ENCODE results near the gene SERHL2.
"Not testable (repeated sequence)": the region's sequence is repeated elsewhere in the genome, so short reads cannot be mapped to it uniquely, and the experiment has no call there.

Gene SERHL2

GRCh38 chr22:42553475-42554361, at the start of gene SERHL2:
SERHL2 (plus strand) TSS chr22:42553956; CDS start chr22:42554021, 65 bp downstream.
- Mint-ChIP-seq H3K4me3 (peak within 1 kb of the TSS; percentile 84 to 88), H3K4me1 (peaks cover 28 to 45% of the 10 kb centered on the region in 2 donors), H3K9me3 (no peaks in the 10 kb centered on the region), H3K36me3 (no peaks in the 10 kb centered on the region), H3K27me3 (no peaks in the 10 kb centered on the region), H3K27ac (peak within 1 kb of the TSS; percentile 76)
- DNase-seq (peak; percentile 76), ATAC-seq (replicated peaks) (peak; percentile 88 to 93)

DNA sequence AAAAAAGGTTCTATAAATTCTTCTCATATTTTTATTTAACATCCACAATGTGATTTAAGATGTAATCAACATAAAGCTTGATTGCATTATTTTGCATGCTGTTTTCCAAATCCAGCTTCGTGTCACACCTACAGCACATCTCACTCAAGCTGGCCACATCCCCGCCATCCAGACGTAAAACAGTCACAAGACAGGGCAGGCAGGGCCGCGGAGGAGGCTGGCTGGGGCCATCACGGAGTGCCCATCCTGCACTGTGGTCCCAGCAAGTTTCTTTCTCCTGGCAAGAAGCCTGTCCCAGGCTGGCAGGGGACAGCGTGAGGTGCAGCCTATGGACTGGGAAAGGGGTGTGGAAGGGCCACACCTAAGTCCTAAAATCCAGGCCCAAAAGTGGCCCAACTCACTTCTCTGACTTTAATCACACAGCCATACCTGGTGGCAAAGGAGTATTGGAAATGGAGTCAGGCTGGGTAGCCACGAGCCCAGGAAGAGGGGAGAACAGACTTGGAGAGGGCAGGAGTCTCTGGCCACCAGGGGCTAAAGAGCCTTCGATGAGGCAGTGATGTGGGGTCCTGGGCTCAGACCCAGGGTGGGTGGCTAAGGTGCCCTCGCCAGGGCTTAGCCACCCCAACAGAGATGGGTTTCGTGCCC, 45.3 kb upstream of the SERHL2 start:
- peak; percentile 14 to 17 for ATAC-seq (replicated peaks)
- not testable (repeated sequence) for H3K36me3 Mint-ChIP-seq, DNase-seq, H3K4me1 Mint-ChIP-seq, H3K4me3 Mint-ChIP-seq, H3K9me3 Mint-ChIP-seq, H3K27me3 Mint-ChIP-seq
- H3K27ac Mint-ChIP-seq, result peak overlapping the region; percentile 62

GRCh38 chr22:42508975-42509364, 44.8 kb upstream of the SERHL2 start:
- H3K27me3 Mint-ChIP-seq, H3K9me3 Mint-ChIP-seq, H3K4me3 Mint-ChIP-seq, H3K4me1 Mint-ChIP-seq, DNase-seq: not testable (repeated sequence)
- peak overlapping the region; percentile 47 for H3K27ac Mint-ChIP-seq
- peaks cover 9 to 12% of the 10 kb centered on the region in 2 donors for H3K36me3 Mint-ChIP-seq
- peak in 1 of 2 donors; percentile 10 for ATAC-seq (replicated peaks)

DNA sequence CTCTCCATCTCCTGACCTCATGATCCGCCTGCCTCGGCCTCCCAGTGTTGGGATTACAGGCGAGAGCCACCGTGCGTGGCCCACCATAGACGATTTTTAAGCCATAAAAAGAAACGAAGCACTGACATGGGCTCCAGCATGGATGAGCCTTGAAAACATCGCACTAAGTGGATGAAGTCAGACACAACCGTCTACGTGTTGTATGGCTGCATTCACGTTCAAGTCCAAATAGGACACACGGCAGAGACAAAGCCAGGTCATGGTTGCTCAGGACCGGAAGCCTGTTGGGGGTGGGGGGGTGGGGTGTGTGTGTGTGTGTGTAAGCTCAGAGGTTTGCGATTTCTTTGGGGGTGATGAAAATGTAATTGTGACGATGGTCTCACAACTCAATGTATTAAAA, 44.2 kb upstream of the SERHL2 start:
- peaks cover 9 to 16% of the 10 kb centered on the region in 2 donors for H3K36me3 Mint-ChIP-seq
- no peaks in the 10 kb centered on the region for H3K9me3 Mint-ChIP-seq
- DNase-seq (no peak), ATAC-seq (replicated peaks) (no peak)
- H3K4me3 Mint-ChIP-seq, result no peak overlapping the region
- H3K4me1 Mint-ChIP-seq, result peaks cover 6 to 9% of the 10 kb centered on the region in 2 donors
- H3K27ac Mint-ChIP-seq, result no peak overlapping the region
- H3K27me3 Mint-ChIP-seq, result no peaks in the 10 kb centered on the region

DNA sequence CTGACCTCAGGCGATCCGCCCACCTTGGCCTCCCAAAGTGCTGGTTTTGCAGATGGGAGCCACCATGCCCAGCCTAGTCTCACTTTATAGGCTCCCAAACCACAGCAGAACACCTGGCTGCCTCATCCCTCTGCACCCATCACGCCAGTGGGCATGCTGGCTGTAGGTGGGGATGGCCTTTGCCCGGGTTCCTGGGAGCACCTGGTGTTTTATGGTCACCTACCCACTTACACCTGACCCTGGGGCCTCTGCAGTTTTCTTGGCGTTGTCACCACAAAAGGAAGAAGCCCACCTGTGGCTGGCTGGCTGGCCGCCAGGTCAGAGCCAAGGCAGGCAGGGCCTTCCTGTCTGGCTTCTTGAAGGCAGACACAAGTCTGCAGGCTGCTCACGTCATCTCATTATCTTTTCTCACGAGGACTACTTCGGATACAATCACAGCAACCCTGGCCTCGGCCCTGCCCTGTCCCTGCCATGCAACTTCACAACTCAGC, 42.3 kb upstream of the SERHL2 start:
- DNase-seq (no peak), ATAC-seq (replicated peaks) (no peak)
- H3K4me1 Mint-ChIP-seq, result peaks cover 9 to 10% of the 10 kb centered on the region in 2 donors
- H3K27me3 Mint-ChIP-seq, result no peaks in the 10 kb centered on the region
- peak overlapping the region; percentile 67 for H3K27ac Mint-ChIP-seq
- peaks cover 16 to 22% of the 10 kb centered on the region in 2 donors for H3K36me3 Mint-ChIP-seq
- no peaks in the 10 kb centered on the region for H3K9me3 Mint-ChIP-seq
- no peak overlapping the region for H3K4me3 Mint-ChIP-seq

DNA sequence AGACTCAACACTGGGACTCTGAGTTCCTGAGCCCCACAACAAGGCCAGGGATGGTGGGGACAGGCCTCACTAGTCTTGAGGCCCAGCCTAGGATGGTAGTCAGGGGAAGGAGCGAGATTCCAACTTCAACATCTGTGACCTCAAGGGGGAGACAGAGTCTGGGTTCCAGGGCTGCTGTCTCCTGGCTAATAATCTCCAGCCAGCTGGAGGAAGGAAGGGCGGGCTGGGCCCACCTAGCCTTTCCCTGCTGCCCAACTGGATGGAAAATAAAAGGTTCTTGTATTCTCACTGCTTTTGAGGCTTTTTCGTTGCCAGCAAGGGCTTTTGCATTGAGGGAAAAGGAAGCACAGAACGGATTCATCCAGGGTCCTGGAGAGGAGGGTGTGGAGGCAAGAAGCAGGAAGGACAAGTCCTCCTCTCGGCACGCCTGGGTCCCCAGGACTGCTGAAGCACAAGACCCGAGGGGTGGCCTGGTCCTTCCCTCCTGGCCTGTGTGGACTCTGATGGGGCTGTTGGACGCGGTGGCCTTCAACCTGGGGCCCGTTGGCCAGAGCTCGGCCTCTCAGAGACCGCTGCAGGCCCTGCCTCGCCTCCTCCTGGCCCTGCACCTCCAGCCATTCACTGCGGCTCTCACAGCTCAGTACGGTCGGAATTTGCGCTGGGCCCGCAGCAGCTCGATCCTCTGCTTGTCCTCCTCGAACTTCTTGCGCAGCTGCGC, 41.3 kb upstream of the SERHL2 start:
- not testable (repeated sequence) for H3K9me3 Mint-ChIP-seq, H3K4me3 Mint-ChIP-seq
- peaks cover 9 to 12% of the 10 kb centered on the region in 2 donors for H3K4me1 Mint-ChIP-seq

GRCh38 chr22:42514331-42514730, 39.4 kb upstream of the SERHL2 start:
- ATAC-seq (replicated peaks); H3K9me3 Mint-ChIP-seq; H3K4me3 Mint-ChIP-seq; H3K27me3 Mint-ChIP-seq; DNase-seq: not testable (repeated sequence)
- H3K36me3 Mint-ChIP-seq, result peaks cover 27 to 31% of the 10 kb centered on the region in 2 donors
- peaks cover 16 to 22% of the 10 kb centered on the region in 2 donors for H3K4me1 Mint-ChIP-seq
- peak overlapping the region; percentile 75 for H3K27ac Mint-ChIP-seq

More for the DNA sequence above, 41.3 kb upstream of the SERHL2 start:
- ATAC-seq (replicated peaks); H3K27me3 Mint-ChIP-seq; DNase-seq: not testable (repeated sequence)
- peak overlapping the region; percentile 37 for H3K27ac Mint-ChIP-seq
- H3K36me3 Mint-ChIP-seq, result peaks cover 19 to 25% of the 10 kb centered on the region in 2 donors

DNA sequence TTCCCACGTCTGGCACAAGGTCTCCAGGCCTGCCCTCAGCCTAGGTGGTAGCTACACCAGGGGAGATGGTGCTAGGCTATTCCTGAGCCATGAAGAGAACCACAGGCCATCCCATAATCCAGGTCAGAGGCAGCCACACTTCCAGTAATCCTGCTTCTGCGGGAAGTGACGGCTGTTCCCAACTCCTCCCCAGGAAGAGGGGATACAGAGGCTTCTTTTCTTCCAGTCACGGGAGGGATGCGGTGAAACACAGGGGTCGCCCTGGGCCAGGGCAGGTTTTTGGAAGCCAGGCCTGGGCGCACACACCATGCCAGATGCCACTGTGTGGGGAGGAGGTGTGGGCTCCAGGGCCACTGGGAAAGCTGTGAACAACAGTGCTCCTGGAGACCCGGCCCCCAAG, 38.5 kb upstream of the SERHL2 start:
- H3K27ac Mint-ChIP-seq, result peak overlapping the region; percentile 56
- peaks cover 21 to 29% of the 10 kb centered on the region in 2 donors for H3K4me1 Mint-ChIP-seq
- peaks cover 27 to 31% of the 10 kb centered on the region in 2 donors for H3K36me3 Mint-ChIP-seq
- DNase-seq; H3K4me3 Mint-ChIP-seq; H3K9me3 Mint-ChIP-seq; H3K27me3 Mint-ChIP-seq; ATAC-seq (replicated peaks): not testable (repeated sequence)

GRCh38 chr22:42515896-42516295, 37.9 kb upstream of the SERHL2 start:
- Mint-ChIP-seq H3K4me1 (peaks cover 20 to 34% of the 10 kb centered on the region in 2 donors), H3K4me3 (no peak overlapping the region), H3K27ac (no peak overlapping the region), H3K27me3 (no peaks in the 10 kb centered on the region), H3K36me3 (peaks cover 24 to 27% of the 10 kb centered on the region in 2 donors), H3K9me3 (no peaks in the 10 kb centered on the region)
- no peak for ATAC-seq (replicated peaks)
- no peak for DNase-seq

GRCh38 chr22:42517103-42517502, 36.7 kb upstream of the SERHL2 start:
- Mint-ChIP-seq H3K36me3 (peaks cover 20 to 22% of the 10 kb centered on the region in 2 donors), H3K4me1 (peaks cover 20 to 35% of the 10 kb centered on the region in 2 donors)
- H3K27ac Mint-ChIP-seq; H3K4me3 Mint-ChIP-seq; DNase-seq; ATAC-seq (replicated peaks); H3K27me3 Mint-ChIP-seq; H3K9me3 Mint-ChIP-seq: not testable (repeated sequence)

- ATAC-seq (replicated peaks), result peak; percentile 62 to 69
- peaks cover 15 to 22% of the 10 kb centered on the region in 2 donors for H3K36me3 Mint-ChIP-seq
These were observed 34.9 kb upstream of the SERHL2 start for GRCh38 chr22:42518638-42519524.

GRCh38 chr22:42519525-42520401, 34.0 kb upstream of the SERHL2 start, which contains the start of gene RRP7A:
RRP7A (minus strand) TSS chr22:42519796; CDS start chr22:42519786, 10 bp downstream.
- peak; percentile 87 to 90 for ATAC-seq (replicated peaks)
- H3K9me3 Mint-ChIP-seq, result no peaks in the 10 kb centered on the region
- H3K27ac Mint-ChIP-seq, result peak within 1 kb of the TSS; percentile 99
- H3K4me3 Mint-ChIP-seq, result peak within 1 kb of the TSS; percentile 99 to 100
- H3K27me3 Mint-ChIP-seq, result no peaks in the 10 kb centered on the region
- peaks cover 20 to 30% of the 10 kb centered on the region in 2 donors for H3K4me1 Mint-ChIP-seq
- DNase-seq, result peak; percentile 61
- H3K36me3 Mint-ChIP-seq, result peaks cover 11 to 22% of the 10 kb centered on the region in 2 donors

More at GRCh38 chr22:42518638-42519524, 34.9 kb upstream of the SERHL2 start:
- Mint-ChIP-seq H3K4me1 (peaks cover 20 to 35% of the 10 kb centered on the region in 2 donors), H3K4me3 (peak overlapping the region; percentile 99 to 100), H3K27ac (peak overlapping the region; percentile 99)
- not testable (repeated sequence) for DNase-seq, H3K27me3 Mint-ChIP-seq, H3K9me3 Mint-ChIP-seq

Data from stimulated activated naive B cell treated with anti-CD40 and anti-IgM and Interleukin-4, amounts not matched to agents 10 μg/mL and 1 μg/mL and 100 μg/mL, for 72 hours (primary cell).